Keratinocyte (primary cell): ENCODE measurements around the gene FASN. TPM values are rescaled to one million over a fixed set of nuclear protein-coding genes. Genes with fewer than 3 reads are reported as not detected.
A peak's percentile ranks its signal among the peaks of the same experiment; 100 is the strongest.

Experiments used
- DNase-seq: peaks from one replicate; pipeline ENCODE4 v3.0.0-alpha.2; 2011; ENCODE audit warnings: low read depth, missing footprints, low spot score
- FAIRE-seq: peaks from 2 replicates; lab custom pipeline; 2011; peaks lifted over from hg19 to GRCh38; lab: Jason Lieb, UNC
- H2AFZ ChIP-seq: 2 replicates; pipeline ENCODE4 v1.6.0; 2012; ENCODE audit warnings: low read length, control low read depth, inconsistent platforms; ENCODE audit not compliant: control insufficient read depth
- H3K27ac ChIP-seq: 2 replicates; pipeline ENCODE4 v1.5.1; 2011; ENCODE audit warnings: low read length; ENCODE audit not compliant: control insufficient read depth, insufficient read depth
- H3K27me3 ChIP-seq: 3 replicates; pipeline ENCODE4 v1.6.0; 2011; ENCODE audit warnings: low read length; ENCODE audit not compliant: control insufficient read depth, insufficient read depth; ENCODE audit errors: extremely low read depth
- H3K36me3 ChIP-seq, 2 experiments: 2 replicates in 1 of 2; 3 replicates in 1 of 2; pipeline ENCODE4 v1.5.1; 2011; ENCODE audit warnings: low read length in 2 of 2, mild to moderate bottlenecking in 1 of 2; ENCODE audit not compliant: control insufficient read depth in 2 of 2, insufficient read depth in 2 of 2; ENCODE audit errors: extremely low read depth in 1 of 2
- H3K4me1 ChIP-seq: 3 replicates; pipeline ENCODE4 v1.5.1; 2011; ENCODE audit warnings: low read length; ENCODE audit not compliant: control insufficient read depth, insufficient read depth; ENCODE audit errors: extremely low read depth
- H3K4me2 ChIP-seq: 3 replicates; pipeline ENCODE4 v1.6.0; 2011; ENCODE audit warnings: low read depth, low read length; ENCODE audit not compliant: control insufficient read depth, insufficient read depth; ENCODE audit errors: extremely low read depth
- H3K4me3 ChIP-seq, 3 experiments: fragments of 200-600 bp in 1 of 3; sonication (generic) in 1 of 3; 2 replicates in 2 of 3; 3 replicates in 1 of 3; pipeline ENCODE4 v1.5.1; 2011 to 2016; ENCODE audit warnings: low read length in 3 of 3, mild to moderate bottlenecking in 3 of 3, control low read depth in 2 of 3, inconsistent platforms in 1 of 3, low read depth in 1 of 3, mixed read lengths in 1 of 3, mixed run types in 1 of 3, moderate library complexity in 1 of 3; ENCODE audit not compliant: control insufficient read depth in 2 of 3, insufficient read depth in 2 of 3; ENCODE audit errors: extremely low read depth in 1 of 3
- H3K79me2 ChIP-seq: 2 replicates; pipeline ENCODE4 v1.6.0; 2012; ENCODE audit warnings: low read length; ENCODE audit not compliant: control insufficient read depth, insufficient read depth
- H3K9ac ChIP-seq: 3 replicates; pipeline ENCODE4 v1.6.0; 2011; ENCODE audit warnings: low read length; ENCODE audit not compliant: control insufficient read depth, insufficient read depth; ENCODE audit errors: extremely low read depth
- H3K9me1 ChIP-seq: 3 replicates; pipeline ENCODE4 v1.6.0; 2011; ENCODE audit warnings: low read length; ENCODE audit not compliant: control insufficient read depth, insufficient read depth; ENCODE audit errors: extremely low read depth
- H3K9me3 ChIP-seq: 2 replicates; pipeline ENCODE4 v1.5.1; 2012; ENCODE audit warnings: low read depth, low read length; ENCODE audit not compliant: control insufficient read depth
- H4K20me1 ChIP-seq: 3 replicates; pipeline ENCODE4 v1.6.0; 2011; ENCODE audit warnings: low read length; ENCODE audit not compliant: control insufficient read depth, insufficient read depth; ENCODE audit errors: extremely low read depth
- CTCF ChIP-seq, 3 experiments: IDR thresholded peaks in 1 of 3; conservative IDR thresholded peaks in 1 of 3; optimal IDR thresholded peaks in 1 of 3; 2 replicates in 2 of 3; 3 replicates in 1 of 3; pipeline versions ENCODE3 to v1.5.1; 2011; ENCODE audit warnings: low read length in 3 of 3, mild to moderate bottlenecking in 3 of 3, moderate library complexity in 2 of 3, control low read depth in 1 of 3, inconsistent platforms in 1 of 3; ENCODE audit not compliant: insufficient read depth in 2 of 3; ENCODE audit errors: extremely low read depth in 1 of 3
- EZH2 ChIP-seq: IDR thresholded peaks from one replicate; pipeline ENCODE4 v1.6.1; 2012; ENCODE audit warnings: inconsistent platforms, mild to moderate bottlenecking, low read length, moderate library complexity
- dilution Hi-C: fragments of 300-500 bp; cut with MboI; formaldehyde crosslinking; loops from one replicate; pipeline ENCODE4 v1.7.0; 2020; ENCODE audit warnings: low sequenced_read_pairs; ENCODE audit not compliant: extremely low pct_ligation_motif_present
- polyA plus RNA-seq, 5 experiments: library from polyadenylated mRNA; depleted of rRNA in 3 of 5; stranded (reverse) in 3 of 5; stranded (forward) in 1 of 5; unstranded in 1 of 5; fragments of >200 nt; gene quantifications; 1 replicate in 1 of 5; 2 replicates in 3 of 5; 3 replicates in 1 of 5; pipeline versions ENCODE4 v1.2.1 to v1.2.3, GENCODE V29; 2011 to 2012; ENCODE audit warnings: missing spikeins in 2 of 5, low read depth in 1 of 5, low replicate concordance in 1 of 5

The FASN gene
- polyA plus RNA-seq, 1 donor (not counting 4 experiments of a cell fraction or from before 2014, with no cell fraction given), result 44.7 TPM

- peak overlapping the region; percentile 55 to 87 (median 70) for H3K4me3 ChIP-seq
- H3K9ac ChIP-seq, result peak overlapping the region; percentile 78
Measured at GRCh38 chr17:82037889-82038195, 60.2 kb downstream of the FASN start.

GRCh38 chr17:82037092-82037888, 60.7 kb downstream of the FASN start, which contains the start of gene DCXR:
Gene DCXR (minus strand): TSS chr17:82037697. CDS start chr17:82037682, 15 bp downstream.
- DNase-seq, result no peak
- H3K27ac ChIP-seq, result peak within 1 kb of the TSS; percentile 43
- H3K36me3 ChIP-seq, result peaks cover 1 to 4% of the 10 kb centered on the region in 2 experiments
- no peaks in the 10 kb centered on the region for H4K20me1 ChIP-seq
- H3K4me1 ChIP-seq, result peaks cover 14% of the 10 kb centered on the region
- H3K9me3 ChIP-seq, result no peaks in the 10 kb centered on the region
- peak within 1 kb of the TSS; percentile 96 for H3K4me2 ChIP-seq
- no peaks in the 10 kb centered on the region for H3K27me3 ChIP-seq
- no peak for FAIRE-seq
- dilution Hi-C loops, result no loop called here
- no peaks in the 10 kb centered on the region for H3K79me2 ChIP-seq
- H3K9me1 ChIP-seq, result no peaks in the 10 kb centered on the region
- peak; percentile 59 to 96 (median 82) for TF ChIP-seq CTCF (optimal IDR thresholded peaks at IDR 0.05 in 1 of 3, IDR thresholded peaks at IDR 0.05 in 1 of 3, conservative IDR thresholded peaks at IDR 0.05 in 1 of 3; ENCODE audit: extremely low read depth in 1 of 3, insufficient read depth in 2 of 3, low read length in 3 of 3)
- TF ChIP-seq EZH2, result no peak
- peak within 1 kb of the TSS; percentile 73 for H2AFZ ChIP-seq
- H3K4me3 ChIP-seq, result peak within 1 kb of the TSS; percentile 55 to 87 (median 70)
- peak within 1 kb of the TSS; percentile 78 for H3K9ac ChIP-seq

More at GRCh38 chr17:82037889-82038195, 60.2 kb downstream of the FASN start:
- dilution Hi-C loops, result no loop called here
- Histone ChIP-seq H3K9me1 (no peaks in the 10 kb centered on the region), H3K4me2 (peak overlapping the region; percentile 96), H3K9me3 (no peaks in the 10 kb centered on the region), H3K4me1 (peaks cover 9% of the 10 kb centered on the region), H2AFZ (peak overlapping the region; percentile 73), H3K27me3 (no peaks in the 10 kb centered on the region), H3K36me3 (peaks cover 1 to 4% of the 10 kb centered on the region in 2 experiments), H3K79me2 (no peaks in the 10 kb centered on the region), H4K20me1 (no peaks in the 10 kb centered on the region), H3K27ac (no peak overlapping the region)
- DNase-seq, result no peak
- FAIRE-seq, result peak; percentile 66
- TF ChIP-seq CTCF (optimal IDR thresholded peaks at IDR 0.05 in 1 of 3, IDR thresholded peaks at IDR 0.05 in 1 of 3, conservative IDR thresholded peaks at IDR 0.05 in 1 of 3; ENCODE audit: extremely low read depth in 1 of 3, insufficient read depth in 2 of 3, low read length in 3 of 3) (no peak), EZH2 (no peak)
